HCT116 (cell line): ENCODE data around the gene CDK14. TPM values are rescaled to one million over a fixed set of nuclear protein-coding genes. Genes with fewer than 3 reads are reported as not detected.

Experiments used
- ATAC-seq: fragments of 200-7000 bp; cut with Tn5 transposase; 2 replicates; pipeline ENCODE4 v1.9.1; 2020; ENCODE audit warnings: mild to moderate bottlenecking, moderate library complexity
- BruUV-seq: library from RNA; stranded (reverse); fragments of 400-500 nt; replicated peaks from 2 replicates; lab custom pipeline; 2021; lab: Mats Ljungman, UMichigan
- CTCF ChIA-PET: fragments of 300-600 bp; sonication (Branson Sonifier 250); formaldehyde crosslinking; loops from one replicate; lab custom pipeline; 2021; ENCODE audit warnings: antibody characterized with exemption; lab: Charles Lee
- POLR2A ChIA-PET: fragments of 300-600, 350-600 bp; sonication (Branson Sonifier 250); formaldehyde crosslinking; loops from one replicate; lab custom pipeline; 2021; ENCODE audit warnings: antibody characterized with exemption; lab: Charles Lee
- RAD21 ChIA-PET, 2 experiments: fragments of 300-600 bp; sonication (Branson Sonifier 250); formaldehyde crosslinking; loops; one replicate each; lab custom pipeline; 2023; ENCODE audit warnings: low total read pairs in 2 of 2; ENCODE audit not compliant: uncharacterized antibody in 2 of 2, unreplicated experiment in 2 of 2, low non-redundant PET in 1 of 2; lab: Charles Lee
- DNase-seq: peaks from one replicate; pipeline ENCODE4 v3.0.0-alpha.2; 2010; ENCODE audit warnings: low read depth, low spot score
- H2AFZ ChIP-seq: fragments of 200-600 bp; shearing (Covaris generic), sonication (generic); 2 replicates; pipeline ENCODE4 v1.6.1; 2017; ENCODE audit warnings: low read depth, mixed run types, mixed read lengths, antibody characterized with exemption, low read length; ENCODE audit not compliant: poor library complexity, severe bottlenecking
- H3K27ac ChIP-seq: 2 replicates; pipeline ENCODE4 v1.5.1; 2012; ENCODE audit warnings: low read depth, low read length
- H3K27me3 ChIP-seq: fragments of 200-600 bp; sonication (generic); 2 replicates; pipeline ENCODE4 v1.6.1; 2016; ENCODE audit warnings: mixed run types, low read length, mixed read lengths; ENCODE audit not compliant: insufficient read depth
- H3K36me3 ChIP-seq, 2 experiments: fragments of 200-500 bp in 1 of 2; fragments of 200-600 bp in 1 of 2; sonication (Bioruptor generic) in 1 of 2; sonication (generic) in 1 of 2; 2 replicates each; pipeline versions ENCODE4 v1.5.1 to v1.6.1; 2014 to 2016; ENCODE audit warnings: low read length in 2 of 2, inconsistent platforms in 1 of 2, mixed read lengths in 1 of 2, mixed run types in 1 of 2; ENCODE audit not compliant: insufficient read depth in 2 of 2, control insufficient read depth in 1 of 2
- H3K4me1 ChIP-seq, 2 experiments: fragments of 200-600 bp in 1 of 2; sonication (generic) in 1 of 2; 2 replicates each; pipeline versions ENCODE4 v1.5.1 to v1.6.1; 2012 to 2017; ENCODE audit warnings: low read length in 2 of 2, inconsistent platforms in 1 of 2, mild to moderate bottlenecking in 1 of 2, mixed read lengths in 1 of 2, mixed run types in 1 of 2, moderate library complexity in 1 of 2; ENCODE audit not compliant: insufficient read depth in 2 of 2, control insufficient read depth in 1 of 2
- H3K4me2 ChIP-seq: fragments of 200-600 bp; sonication (generic); 2 replicates; pipeline ENCODE4 v1.6.1; 2017; ENCODE audit warnings: mixed run types, low read length, mixed read lengths
- H3K4me3 ChIP-seq, 2 experiments: fragments of 200-600 bp in 1 of 2; sonication (generic) in 1 of 2; replicated peaks in 1 of 2; 2 replicates each; pipeline ENCODE4 v1.5.1; 2011 to 2016; ENCODE audit warnings: low read length in 2 of 2, control low read depth in 1 of 2, low read depth in 1 of 2, mild to moderate bottlenecking in 1 of 2, mixed read lengths in 1 of 2, mixed run types in 1 of 2
- H3K79me2 ChIP-seq: fragments of 200-600 bp; sonication (generic); 2 replicates; pipeline ENCODE4 v1.6.1; 2017; ENCODE audit warnings: mild to moderate bottlenecking, mixed run types, low read length, moderate library complexity, mixed read lengths; ENCODE audit not compliant: insufficient read depth
- H3K9ac ChIP-seq: fragments of 200-600 bp; sonication (generic); 2 replicates; pipeline ENCODE4 v1.6.1; 2016; ENCODE audit warnings: low read length, mixed read lengths
- H3K9me2 ChIP-seq: fragments of 200-600 bp; sonication (generic), shearing (Covaris generic); 2 replicates; pipeline ENCODE4 v1.6.1; 2017; ENCODE audit warnings: mixed run types, mild to moderate bottlenecking, moderate library complexity; ENCODE audit not compliant: insufficient read depth
- H3K9me3 ChIP-seq, 2 experiments: fragments of 200-500 bp in 1 of 2; fragments of 200-600 bp in 1 of 2; sonication (Bioruptor generic) in 1 of 2; sonication (generic) in 1 of 2; 2 replicates each; pipeline ENCODE4 v1.6.1; 2014 to 2017; ENCODE audit warnings: low read length in 2 of 2, mixed read lengths in 2 of 2, inconsistent platforms in 1 of 2, low read depth in 1 of 2, mild to moderate bottlenecking in 1 of 2, mixed run types in 1 of 2, moderate library complexity in 1 of 2; ENCODE audit not compliant: control insufficient read depth in 1 of 2, insufficient read depth in 1 of 2
- H4K20me1 ChIP-seq: fragments of 200-600 bp; sonication (generic), shearing (Covaris generic); 2 replicates; pipeline ENCODE4 v1.6.1; 2017; ENCODE audit warnings: mixed run types, mild to moderate bottlenecking, moderate library complexity; ENCODE audit not compliant: insufficient read depth
- ATF3 ChIP-seq: IDR thresholded peaks from 2 replicates; pipeline ENCODE4 v1.6.1; 2012
- CEBPB ChIP-seq: IDR thresholded peaks from 2 replicates; pipeline ENCODE4 v1.6.1; 2012; ENCODE audit warnings: low read depth
- CTCF ChIP-seq, 3 experiments: fragments of 200-600 bp in 1 of 3; sonication (generic) in 1 of 3; IDR thresholded peaks in 2 of 3; conservative IDR thresholded peaks in 1 of 3; 2 replicates each; pipeline ENCODE4 v1.5.1; 2012 to 2017; ENCODE audit warnings: low read depth in 2 of 3, low read length in 2 of 3, antibody characterized with exemption in 1 of 3, borderline replicate concordance in 1 of 3, control low read depth in 1 of 3, mild to moderate bottlenecking in 1 of 3, mixed read lengths in 1 of 3, mixed run types in 1 of 3, moderate library complexity in 1 of 3; ENCODE audit not compliant: insufficient read depth in 1 of 3
- EGR1 ChIP-seq: IDR thresholded peaks from 2 replicates; pipeline ENCODE4 v1.6.1; 2012; ENCODE audit warnings: low read depth
- EZH2 ChIP-seq: fragments of 200-600 bp; sonication (generic); IDR thresholded peaks from 2 replicates; pipeline ENCODE4 v1.6.1; 2017; ENCODE audit warnings: antibody characterized with exemption, mixed run types
- FOSL1 ChIP-seq: IDR thresholded peaks from 2 replicates; pipeline ENCODE4 v1.6.1; 2012; ENCODE audit warnings: low read depth
- JUND ChIP-seq: IDR thresholded peaks from 2 replicates; pipeline ENCODE4 v1.6.1; 2012
- MAX ChIP-seq: IDR thresholded peaks from 2 replicates; pipeline ENCODE4 v1.6.1; 2012
- POLR2A ChIP-seq: IDR thresholded peaks from 2 replicates; pipeline ENCODE4 v1.7.0; 2011; ENCODE audit warnings: borderline replicate concordance; ENCODE audit not compliant: insufficient read depth, insufficient read length; ENCODE audit errors: extremely low read depth
- RAD21 ChIP-seq: IDR thresholded peaks from 2 replicates; pipeline ENCODE4 v1.6.1; 2012; ENCODE audit warnings: low read depth, mild to moderate bottlenecking
- REST ChIP-seq: IDR thresholded peaks from 2 replicates; pipeline ENCODE4 v1.6.1; 2012; ENCODE audit warnings: low read depth
- SIN3A ChIP-seq: IDR thresholded peaks from 2 replicates; pipeline ENCODE4 v1.6.1; 2012; ENCODE audit warnings: low read depth
- SP1 ChIP-seq: IDR thresholded peaks from 2 replicates; pipeline ENCODE4 v1.6.1; 2012; ENCODE audit warnings: low read depth
- SRF ChIP-seq: IDR thresholded peaks from 2 replicates; pipeline ENCODE4 v1.6.1; 2012; ENCODE audit warnings: low read depth
- YY1 ChIP-seq: IDR thresholded peaks from 2 replicates; pipeline ENCODE4 v1.6.1; 2011; ENCODE audit warnings: low read length, low read depth, moderate library complexity, mild to moderate bottlenecking; ENCODE audit not compliant: insufficient replicate concordance; ENCODE audit errors: extremely low read depth
- ZBTB33 ChIP-seq: IDR thresholded peaks from 2 replicates; pipeline ENCODE4 v1.6.1; 2011; ENCODE audit warnings: mild to moderate bottlenecking, low read length, moderate library complexity; ENCODE audit not compliant: insufficient replicate concordance; ENCODE audit errors: extremely low read depth
- ZFX ChIP-seq: fragments of 450-650 bp; IDR thresholded peaks from 2 replicates; pipeline ENCODE4 v1.6.1; 2017
- intact Hi-C: fragments of 100-400 bp; cut with micrococcal nuclease; formaldehyde crosslinking; loops from 2 replicates; pipeline ENCODE4 v1.10.0; 2022
- total RNA-seq: library from RNA; stranded (reverse); gene quantifications from one replicate; pipeline ENCODE4 v1.2.1, GENCODE V29; 2021; ENCODE audit not compliant: unreplicated experiment

CDK14 gene
- total RNA-seq, 1 experiment from 2014 or later: 10.2 TPM

- H3K9ac ChIP-seq: no peak overlapping the region
- no peak for DNase-seq
- ChIA-PET RAD21 (no interaction called here), POLR2A (no interaction called here), CTCF (no interaction called here)
- no peak overlapping the region for H2AFZ ChIP-seq
- no peaks in the 10 kb centered on the region for H3K27me3 ChIP-seq
- no peak overlapping the region for H3K4me2 ChIP-seq
- intact Hi-C loops: no loop called here
- no peaks in the 10 kb centered on the region for H4K20me1 ChIP-seq
- H3K4me3 ChIP-seq: no peak overlapping the region
- no TSS peak for BruUV-seq
- H3K36me3 ChIP-seq: no peaks in the 10 kb centered on the region
- H3K9me2 ChIP-seq: no peaks in the 10 kb centered on the region
- H3K27ac ChIP-seq: no peak overlapping the region
- ATAC-seq: no peak
- no peaks in the 10 kb centered on the region for H3K9me3 ChIP-seq
- H3K4me1 ChIP-seq: no peaks in the 10 kb centered on the region
- TF ChIP-seq ZFX (no peak), CTCF (IDR thresholded peaks at IDR 0.05 in 2 of 3, conservative IDR thresholded peaks at IDR 0.05 in 1 of 3; ENCODE audit: borderline replicate concordance in 1 of 3, insufficient read depth in 1 of 3, low read depth in 2 of 3, low read length in 2 of 3) (no peak), ZBTB33 (no peak), EZH2 (no peak), CEBPB (no peak), SIN3A (no peak), ATF3 (no peak), SP1 (no peak), EGR1 (no peak), MAX (no peak), RAD21 (no peak), JUND (no peak), POLR2A (no peak), FOSL1 (no peak), YY1 (no peak), SRF (no peak), REST (no peak)
- no peaks in the 10 kb centered on the region for H3K79me2 ChIP-seq
These were observed 104.9 kb downstream of the CDK14 start for GRCh38 chr7:90701021-90701420.
